ENCODE measurements around the gene SLC27A5. TPM values are rescaled to one million over a fixed set of nuclear protein-coding genes. Genes with fewer than 3 reads are reported as not detected.
A peak's percentile ranks its signal among the peaks of the same experiment; 100 is the strongest.

The SLC27A5 gene
- total and polyA plus RNA-seq, 9 of the 15 experiments (the other 6 are each of a cell fraction or from before 2014, with no cell fraction given) = 42.2 to 318 (median 64.7) TPM

DNA sequence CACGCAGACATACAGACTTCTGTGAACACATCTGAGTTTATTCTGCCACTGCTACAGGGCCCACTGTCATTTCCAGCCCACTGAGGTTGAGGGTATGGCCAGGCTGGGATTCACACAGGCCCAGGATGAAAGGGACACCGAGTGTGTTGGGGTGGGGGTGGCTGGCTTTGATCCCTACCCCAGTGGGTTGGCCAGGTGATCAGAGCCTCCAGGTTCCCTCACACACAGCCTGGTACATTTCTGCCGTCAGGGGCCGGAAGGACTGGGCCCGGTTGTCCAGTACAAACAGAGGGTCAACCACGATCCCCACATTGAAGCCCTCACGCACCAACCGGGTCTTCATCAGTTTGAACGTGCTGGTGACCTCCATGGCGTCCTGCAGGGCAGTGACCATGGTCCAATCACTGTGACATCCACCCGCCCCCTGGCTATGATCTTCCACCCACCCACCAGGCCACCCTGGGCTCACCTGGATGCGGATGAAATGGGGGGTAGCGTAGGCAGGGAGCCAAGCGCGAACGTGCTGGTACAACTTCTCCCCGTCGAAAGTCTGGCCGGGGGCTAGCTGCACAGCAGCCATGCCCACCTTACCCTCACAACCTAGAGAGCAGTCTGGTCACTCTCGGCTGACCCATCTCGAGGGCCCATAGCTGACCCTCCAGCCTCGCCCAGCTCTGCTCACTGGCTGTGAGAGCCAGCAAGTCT, 13.3 kb downstream of the SLC27A5 start (continued):
- 0 out of 2 replicates have a peak, but pooled peaks have one; percentile 10 for TF ChIP-seq ZNF740 (CRISPR knock-in tag; IDR thresholded peaks at IDR 0.05)
- no peak for TF ChIP-seq ZNF740 (tag; IDR thresholded peaks at IDR 0.05)
- no peak for TF ChIP-seq TRIM24 (IDR thresholded peaks at IDR 0.05)
- TF ChIP-seq CGGBP1 (CRISPR knock-in tag; IDR thresholded peaks at IDR 0.05) = no peak
- no peak for TF ChIP-seq TBL1XR1 (IDR thresholded peaks at IDR 0.05; ENCODE audit: low read length in 2 of 2)
- no peak for TF ChIP-seq EHMT2 (IDR thresholded peaks at IDR 0.05)
- TF ChIP-seq JUN (IDR thresholded peaks at IDR 0.05; ENCODE audit: borderline replicate concordance, low read depth, low read length) = no peak
- 0 out of 2 replicates have a peak, but pooled peaks have one; percentile 35 for TF ChIP-seq JUN (CRISPR knock-in tag; IDR thresholded peaks at IDR 0.05; ENCODE audit: borderline replicate concordance)
- TF ChIP-seq ZNF696 (CRISPR knock-in tag; conservative IDR thresholded peaks at IDR 0.05) = no peak
- TF ChIP-seq MECOM (CRISPR knock-in tag; IDR thresholded peaks at IDR 0.05) = no peak
- TF ChIP-seq, protein P1, sequence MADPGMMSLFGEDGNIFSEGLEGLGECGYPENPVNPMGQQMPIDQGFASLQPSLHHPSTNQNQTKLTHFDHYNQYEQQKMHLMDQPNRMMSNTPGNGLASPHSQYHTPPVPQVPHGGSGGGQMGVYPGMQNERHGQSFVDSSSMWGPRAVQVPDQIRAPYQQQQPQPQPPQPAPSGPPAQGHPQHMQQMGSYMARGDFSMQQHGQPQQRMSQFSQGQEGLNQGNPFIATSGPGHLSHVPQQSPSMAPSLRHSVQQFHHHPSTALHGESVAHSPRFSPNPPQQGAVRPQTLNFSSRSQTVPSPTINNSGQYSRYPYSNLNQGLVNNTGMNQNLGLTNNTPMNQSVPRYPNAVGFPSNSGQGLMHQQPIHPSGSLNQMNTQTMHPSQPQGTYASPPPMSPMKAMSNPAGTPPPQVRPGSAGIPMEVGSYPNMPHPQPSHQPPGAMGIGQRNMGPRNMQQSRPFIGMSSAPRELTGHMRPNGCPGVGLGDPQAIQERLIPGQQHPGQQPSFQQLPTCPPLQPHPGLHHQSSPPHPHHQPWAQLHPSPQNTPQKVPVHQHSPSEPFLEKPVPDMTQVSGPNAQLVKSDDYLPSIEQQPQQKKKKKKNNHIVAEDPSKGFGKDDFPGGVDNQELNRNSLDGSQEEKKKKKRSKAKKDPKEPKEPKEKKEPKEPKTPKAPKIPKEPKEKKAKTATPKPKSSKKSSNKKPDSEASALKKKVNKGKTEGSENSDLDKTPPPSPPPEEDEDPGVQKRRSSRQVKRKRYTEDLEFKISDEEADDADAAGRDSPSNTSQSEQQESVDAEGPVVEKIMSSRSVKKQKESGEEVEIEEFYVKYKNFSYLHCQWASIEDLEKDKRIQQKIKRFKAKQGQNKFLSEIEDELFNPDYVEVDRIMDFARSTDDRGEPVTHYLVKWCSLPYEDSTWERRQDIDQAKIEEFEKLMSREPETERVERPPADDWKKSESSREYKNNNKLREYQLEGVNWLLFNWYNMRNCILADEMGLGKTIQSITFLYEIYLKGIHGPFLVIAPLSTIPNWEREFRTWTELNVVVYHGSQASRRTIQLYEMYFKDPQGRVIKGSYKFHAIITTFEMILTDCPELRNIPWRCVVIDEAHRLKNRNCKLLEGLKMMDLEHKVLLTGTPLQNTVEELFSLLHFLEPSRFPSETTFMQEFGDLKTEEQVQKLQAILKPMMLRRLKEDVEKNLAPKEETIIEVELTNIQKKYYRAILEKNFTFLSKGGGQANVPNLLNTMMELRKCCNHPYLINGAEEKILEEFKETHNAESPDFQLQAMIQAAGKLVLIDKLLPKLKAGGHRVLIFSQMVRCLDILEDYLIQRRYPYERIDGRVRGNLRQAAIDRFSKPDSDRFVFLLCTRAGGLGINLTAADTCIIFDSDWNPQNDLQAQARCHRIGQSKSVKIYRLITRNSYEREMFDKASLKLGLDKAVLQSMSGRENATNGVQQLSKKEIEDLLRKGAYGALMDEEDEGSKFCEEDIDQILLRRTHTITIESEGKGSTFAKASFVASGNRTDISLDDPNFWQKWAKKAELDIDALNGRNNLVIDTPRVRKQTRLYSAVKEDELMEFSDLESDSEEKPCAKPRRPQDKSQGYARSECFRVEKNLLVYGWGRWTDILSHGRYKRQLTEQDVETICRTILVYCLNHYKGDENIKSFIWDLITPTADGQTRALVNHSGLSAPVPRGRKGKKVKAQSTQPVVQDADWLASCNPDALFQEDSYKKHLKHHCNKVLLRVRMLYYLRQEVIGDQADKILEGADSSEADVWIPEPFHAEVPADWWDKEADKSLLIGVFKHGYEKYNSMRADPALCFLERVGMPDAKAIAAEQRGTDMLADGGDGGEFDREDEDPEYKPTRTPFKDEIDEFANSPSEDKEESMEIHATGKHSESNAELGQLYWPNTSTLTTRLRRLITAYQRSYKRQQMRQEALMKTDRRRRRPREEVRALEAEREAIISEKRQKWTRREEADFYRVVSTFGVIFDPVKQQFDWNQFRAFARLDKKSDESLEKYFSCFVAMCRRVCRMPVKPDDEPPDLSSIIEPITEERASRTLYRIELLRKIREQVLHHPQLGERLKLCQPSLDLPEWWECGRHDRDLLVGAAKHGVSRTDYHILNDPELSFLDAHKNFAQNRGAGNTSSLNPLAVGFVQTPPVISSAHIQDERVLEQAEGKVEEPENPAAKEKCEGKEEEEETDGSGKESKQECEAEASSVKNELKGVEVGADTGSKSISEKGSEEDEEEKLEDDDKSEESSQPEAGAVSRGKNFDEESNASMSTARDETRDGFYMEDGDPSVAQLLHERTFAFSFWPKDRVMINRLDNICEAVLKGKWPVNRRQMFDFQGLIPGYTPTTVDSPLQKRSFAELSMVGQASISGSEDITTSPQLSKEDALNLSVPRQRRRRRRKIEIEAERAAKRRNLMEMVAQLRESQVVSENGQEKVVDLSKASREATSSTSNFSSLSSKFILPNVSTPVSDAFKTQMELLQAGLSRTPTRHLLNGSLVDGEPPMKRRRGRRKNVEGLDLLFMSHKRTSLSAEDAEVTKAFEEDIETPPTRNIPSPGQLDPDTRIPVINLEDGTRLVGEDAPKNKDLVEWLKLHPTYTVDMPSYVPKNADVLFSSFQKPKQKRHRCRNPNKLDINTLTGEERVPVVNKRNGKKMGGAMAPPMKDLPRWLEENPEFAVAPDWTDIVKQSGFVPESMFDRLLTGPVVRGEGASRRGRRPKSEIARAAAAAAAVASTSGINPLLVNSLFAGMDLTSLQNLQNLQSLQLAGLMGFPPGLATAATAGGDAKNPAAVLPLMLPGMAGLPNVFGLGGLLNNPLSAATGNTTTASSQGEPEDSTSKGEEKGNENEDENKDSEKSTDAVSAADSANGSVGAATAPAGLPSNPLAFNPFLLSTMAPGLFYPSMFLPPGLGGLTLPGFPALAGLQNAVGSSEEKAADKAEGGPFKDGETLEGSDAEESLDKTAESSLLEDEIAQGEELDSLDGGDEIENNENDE (IDR thresholded peaks at IDR 0.05; ENCODE audit: low read depth, low read length) = no peak
- no peak for TF ChIP-seq ZNF778 (CRISPR knock-in tag; IDR thresholded peaks at IDR 0.05)
- no peak for TF ChIP-seq C11orf30 (IDR thresholded peaks at IDR 0.05; ENCODE audit: low read depth)
- no peak for TF ChIP-seq ZNF354B (CRISPR knock-in tag; IDR thresholded peaks at IDR 0.05)
- TF ChIP-seq BCL6 (CRISPR knock-in tag; IDR thresholded peaks at IDR 0.05) = no peak
- no peak for TF ChIP-seq HNRNPH1 (optimal IDR thresholded peaks at IDR 0.05; ENCODE audit: low read depth, low read length)
- TF ChIP-seq TEAD1 (CRISPR knock-in tag; IDR thresholded peaks at IDR 0.05) = no peak

Measured in K562 (cell line).